Activated naive CD4-positive, alpha-beta T cell treated with Interleukin-2 at 50 U/mL for 16 hours (primary cell): ENCODE measurements around the gene PTPRD.

Source experiments
- DNase-seq: peaks from one replicate; pipeline ENCODE4 v3.0.0-alpha.2; 2020

Gene PTPRD

DNA sequence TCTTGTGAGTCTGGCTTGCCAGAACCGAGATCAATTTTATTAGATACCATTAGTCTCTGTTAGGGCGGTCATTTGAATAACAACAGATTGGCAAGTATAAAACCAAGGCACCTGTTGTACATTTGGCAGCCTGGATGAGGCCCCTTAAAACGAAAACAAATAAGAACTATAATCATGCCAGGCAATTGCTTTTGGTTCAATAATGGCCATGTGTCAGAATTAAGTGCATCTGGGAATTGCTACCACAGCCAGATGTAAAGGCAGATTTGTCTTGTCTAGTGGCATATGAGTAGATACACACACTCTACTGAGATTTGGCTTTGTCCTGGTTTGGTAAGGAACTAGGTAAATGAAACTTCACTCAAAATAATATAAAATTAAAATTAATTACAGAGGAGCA lies 1767.0 kb downstream of the PTPRD start:
- no peak for DNase-seq

DNA sequence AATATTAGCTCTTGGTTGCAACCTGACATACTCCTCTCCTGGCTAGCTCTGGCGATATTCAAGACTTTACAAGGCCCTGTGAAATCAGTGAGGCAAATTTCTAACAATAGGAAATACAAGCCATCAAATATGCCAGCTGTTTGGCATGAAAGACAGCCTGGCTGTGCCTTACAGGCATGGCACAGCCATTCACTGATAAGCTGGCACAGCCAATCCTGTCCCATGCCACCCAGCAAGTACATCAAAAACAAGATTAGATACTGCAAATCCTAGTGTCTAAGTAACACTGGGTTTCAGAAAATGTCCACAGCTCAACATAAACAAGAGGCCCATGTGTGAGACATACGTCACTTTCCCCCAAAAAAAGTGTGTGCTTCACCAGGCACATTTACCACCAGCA lies 1767.4 kb downstream of the PTPRD start:
- DNase-seq = no peak

GRCh38 chr9:8844549-8844948 lies 1768.3 kb downstream of the PTPRD start:
- no peak for DNase-seq

GRCh38 chr9:8842402-8843193 lies 1770.2 kb downstream of the PTPRD start:
- no peak for DNase-seq

- no peak for DNase-seq
Measured at GRCh38 chr9:8838136-8838535, 1774.7 kb downstream of the PTPRD start.

GRCh38 chr9:8835291-8835690 lies 1777.5 kb downstream of the PTPRD start:
- no peak for DNase-seq

DNA sequence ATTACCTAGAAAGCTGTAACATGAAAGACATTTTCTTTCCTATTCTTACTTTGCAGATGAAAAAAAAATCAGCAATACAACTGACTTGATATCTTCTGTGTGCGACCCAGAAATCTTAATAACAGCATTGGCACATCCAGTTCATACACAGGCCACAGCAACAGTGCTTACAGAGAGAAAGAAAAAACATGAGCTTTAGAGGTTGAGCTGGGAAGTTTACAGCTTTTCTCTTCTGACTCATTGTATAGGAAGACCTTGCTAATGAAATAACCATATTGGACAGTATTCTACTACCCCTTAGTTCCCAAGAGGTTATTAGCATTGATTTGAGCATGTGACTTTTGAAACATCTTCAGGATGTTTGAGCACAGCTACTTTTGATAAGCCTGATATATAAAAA lies 1779.8 kb downstream of the PTPRD start:
- DNase-seq = no peak

DNA sequence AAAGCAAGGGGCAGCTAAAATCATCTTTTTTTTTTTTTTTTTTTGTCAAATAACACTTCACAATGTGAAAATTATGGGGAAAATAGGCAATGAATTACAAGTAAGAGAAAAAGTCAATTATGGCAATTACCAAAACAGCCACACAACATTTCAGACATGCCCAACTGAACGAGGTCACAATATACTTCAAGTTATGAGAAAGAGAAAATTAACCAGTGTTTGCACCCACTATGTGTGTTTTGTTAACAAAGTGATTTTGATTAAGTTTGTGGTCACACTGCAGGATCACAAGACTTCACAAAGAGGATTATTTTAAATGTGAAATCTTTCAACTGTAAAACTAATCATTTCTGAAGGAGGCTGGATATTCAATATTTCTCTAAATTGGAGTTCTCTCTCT lies 1780.4 kb downstream of the PTPRD start:
- DNase-seq = no peak

- no peak for DNase-seq
Measured at GRCh38 chr9:8831568-8831967, 1781.2 kb downstream of the PTPRD start.

DNA sequence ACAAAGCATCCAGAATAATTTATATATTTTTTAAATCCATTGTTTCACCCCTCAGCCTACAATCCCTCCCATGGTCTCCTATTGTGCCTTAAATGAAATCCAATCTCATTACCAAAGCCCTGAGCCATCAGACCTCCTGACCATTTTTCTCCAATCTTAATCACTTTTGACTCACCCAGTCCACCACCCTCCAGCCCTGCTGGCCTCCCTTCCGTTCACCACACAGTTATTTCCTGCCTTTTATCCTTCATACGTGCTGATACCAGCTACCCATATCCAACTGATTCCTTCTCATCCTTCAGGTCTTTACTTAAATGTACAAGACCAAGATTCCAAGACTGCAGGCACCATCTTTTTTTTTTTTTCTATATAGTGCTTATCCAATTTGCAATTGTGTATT lies 1786.5 kb downstream of the PTPRD start:
- DNase-seq = no peak

- DNase-seq = no peak
Measured at GRCh38 chr9:8825585-8826147, 1787.1 kb downstream of the PTPRD start.

DNA sequence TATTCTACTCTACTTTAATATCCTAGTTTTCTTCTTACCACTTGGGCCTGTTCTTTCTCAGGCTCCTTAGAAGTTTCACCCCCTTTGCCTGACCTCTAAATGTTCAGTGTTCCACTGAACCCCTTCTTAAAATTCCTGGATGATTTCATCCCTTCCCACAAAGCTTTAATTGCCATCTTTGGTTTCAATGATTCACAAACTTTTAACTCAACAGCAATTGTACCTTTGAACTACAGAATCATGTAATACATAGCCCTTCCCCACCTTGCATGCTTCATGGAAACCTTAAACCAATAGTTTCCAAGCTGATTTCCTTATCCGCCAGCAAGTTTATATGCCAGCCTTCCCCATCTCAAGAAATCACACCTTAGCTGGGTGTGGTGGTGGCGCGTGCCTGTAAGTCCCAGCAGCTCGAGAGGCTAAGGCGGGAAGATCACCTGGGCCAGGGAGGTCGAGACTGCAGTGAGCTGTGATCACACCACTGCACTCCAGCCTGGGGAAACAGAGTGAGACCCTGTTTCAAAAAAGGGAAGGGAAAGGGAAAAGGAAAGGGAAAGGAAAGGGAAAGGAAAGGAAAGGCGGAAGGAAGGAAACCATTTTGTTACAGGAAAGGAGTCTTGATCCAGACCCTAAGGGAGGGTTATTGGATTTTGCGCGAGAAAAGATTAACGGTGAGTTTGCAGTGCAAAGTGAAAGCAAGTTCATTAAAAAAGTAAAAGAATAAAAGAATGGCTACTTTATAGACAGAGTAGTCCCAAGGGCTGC lies 1789.5 kb downstream of the PTPRD start:
- DNase-seq = no peak

DNA sequence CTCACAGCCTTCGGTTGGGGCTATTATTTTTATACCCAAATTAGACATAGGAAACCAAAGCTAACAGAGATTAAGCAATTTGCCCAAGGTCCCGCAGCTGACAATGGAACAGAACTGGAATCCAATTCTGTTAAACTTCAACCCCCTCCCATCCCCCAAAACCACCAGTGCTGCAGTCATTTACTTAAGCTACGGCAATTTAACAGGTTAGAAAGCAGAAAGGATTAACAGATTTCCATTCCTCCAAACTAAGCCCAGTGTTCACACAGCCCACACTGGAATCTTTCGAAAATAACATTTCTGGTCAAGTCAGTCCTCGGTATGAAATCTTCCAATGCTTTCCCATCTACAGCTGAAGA lies 1790.2 kb downstream of the PTPRD start:
- DNase-seq = no peak

GRCh38 chr9:8821910-8822666 lies 1790.7 kb downstream of the PTPRD start:
- DNase-seq = no peak

DNA sequence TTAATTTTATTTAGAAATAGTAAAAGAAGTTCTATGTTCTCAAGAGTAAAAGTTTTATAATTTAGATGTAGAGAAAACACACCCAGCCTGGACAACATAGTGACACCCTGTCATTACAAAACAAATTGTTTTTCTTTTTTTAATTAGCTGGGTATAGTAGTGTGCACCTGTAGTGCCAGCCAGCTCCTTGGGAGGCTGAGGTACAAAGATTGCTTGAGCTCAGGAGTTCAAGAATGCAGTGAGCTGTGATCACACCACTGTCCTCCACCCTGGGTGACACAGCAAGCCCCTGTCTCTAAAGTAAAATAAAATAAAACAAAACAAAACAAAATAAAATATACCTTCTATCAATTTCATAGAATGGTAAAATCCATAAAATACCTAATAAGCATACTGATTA lies 1795.5 kb downstream of the PTPRD start:
- no peak for DNase-seq

DNA sequence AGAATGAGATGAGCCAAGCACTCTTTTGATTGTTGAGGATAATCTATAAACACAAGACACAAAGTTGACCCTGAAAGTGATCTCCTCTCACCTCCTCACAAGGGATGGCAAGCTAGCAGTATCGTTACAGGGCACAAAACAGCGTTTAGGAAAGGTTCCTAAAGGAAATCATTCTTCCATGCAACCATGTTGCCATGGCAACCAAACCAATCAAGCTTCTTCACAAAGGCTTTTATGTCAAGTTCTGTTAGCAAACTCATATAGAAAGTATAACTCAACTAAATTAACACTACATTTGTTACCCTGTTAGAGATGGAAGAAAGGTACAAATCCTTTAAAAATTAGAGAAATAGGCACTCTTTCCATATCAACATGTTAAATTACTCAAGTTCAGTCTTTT lies 1796.4 kb downstream of the PTPRD start:
- no peak for DNase-seq

GRCh38 chr9:8815931-8816330 lies 1796.9 kb downstream of the PTPRD start:
- no peak for DNase-seq

DNA sequence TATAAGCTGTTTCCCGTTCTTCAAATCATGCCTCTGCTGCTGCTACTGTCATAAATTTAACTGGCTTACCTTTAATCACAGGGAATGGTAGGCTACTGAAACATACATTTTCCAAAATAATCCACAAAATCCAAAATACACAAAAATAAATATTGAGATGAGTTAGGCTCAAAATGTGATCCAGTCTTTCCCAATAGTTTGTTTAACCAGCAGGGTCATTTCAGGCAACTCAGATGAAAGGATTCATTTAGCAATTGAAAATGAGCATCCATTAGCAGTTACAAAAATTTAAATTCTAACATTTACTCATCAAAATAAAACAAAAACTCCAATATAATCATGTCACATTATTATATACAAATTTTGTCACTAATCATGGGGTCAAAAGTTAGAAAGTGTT lies 1797.6 kb downstream of the PTPRD start:
- no peak for DNase-seq

DNA sequence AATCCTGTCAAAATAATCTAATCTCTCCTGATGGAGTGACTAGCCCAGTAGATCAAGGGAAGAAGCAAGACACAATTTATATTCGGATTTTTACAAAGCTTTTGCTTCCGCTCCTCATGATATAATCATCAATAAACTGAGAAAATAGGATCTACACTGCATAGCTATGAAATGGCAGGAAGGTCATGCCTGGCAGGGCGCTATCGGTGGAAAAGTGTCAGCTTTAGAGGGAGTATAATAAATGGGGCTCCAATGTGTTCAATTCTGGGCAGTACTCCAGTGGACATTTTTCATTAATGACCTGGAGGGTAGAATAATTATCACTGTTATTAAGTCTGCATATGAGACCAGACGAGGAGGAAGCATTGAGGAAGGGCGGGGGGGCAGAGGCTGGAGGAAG lies 1799.9 kb downstream of the PTPRD start:
- no peak for DNase-seq

DNA sequence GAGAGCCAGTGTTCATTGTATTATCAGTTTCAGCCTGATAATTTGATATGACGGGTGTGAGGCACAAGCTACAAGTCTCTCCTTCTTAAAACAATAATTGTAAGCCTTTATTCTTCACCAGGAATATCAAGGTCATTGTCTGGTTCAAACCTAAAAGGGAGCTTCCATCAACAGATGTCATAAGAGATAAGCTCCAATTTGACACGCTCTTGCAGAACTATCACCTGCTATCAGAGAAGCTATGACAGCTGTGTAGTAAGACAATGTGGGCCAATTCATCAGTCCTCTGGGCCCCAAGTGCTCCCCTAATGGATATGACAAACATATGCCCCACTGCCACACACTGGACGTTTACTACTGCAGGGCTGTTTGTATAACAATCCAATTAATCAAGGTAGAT lies 1803.1 kb downstream of the PTPRD start:
- no peak for DNase-seq

DNA sequence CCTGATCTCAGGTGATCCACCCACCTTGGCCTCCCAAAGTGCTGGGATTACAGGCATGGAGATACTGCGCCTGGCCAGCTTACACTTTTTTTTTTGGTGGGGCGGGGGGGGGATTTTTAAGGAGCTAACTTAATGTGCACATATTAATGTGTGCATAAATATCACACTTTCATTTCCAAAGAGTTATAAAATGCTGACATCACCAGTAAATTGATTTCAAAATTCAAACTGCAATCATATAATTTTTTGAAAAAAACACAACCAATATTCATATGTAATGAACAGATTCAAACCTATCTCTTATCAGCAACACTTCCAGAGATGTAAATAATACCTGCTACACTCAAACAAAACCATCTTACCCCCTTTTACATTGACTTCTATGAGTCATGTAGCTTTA lies 1806.7 kb downstream of the PTPRD start:
- DNase-seq = no peak

GRCh38 chr9:8804613-8805012 lies 1808.2 kb downstream of the PTPRD start:
- no peak for DNase-seq

GRCh38 chr9:8802242-8802641 lies 1810.6 kb downstream of the PTPRD start:
- no peak for DNase-seq

- no peak for DNase-seq
Measured at GRCh38 chr9:8800196-8800595, 1812.6 kb downstream of the PTPRD start.
